GM10248 (cell line): ENCODE data around the gene ARHGAP8.

Experiments
- CTCF ChIA-PET: fragments of 300-600 bp; sonication (Branson Sonifier 250); formaldehyde crosslinking; extraction: SDS; loops from one replicate; lab custom pipeline; 2021; ENCODE audit warnings: antibody characterized with exemption; lab: Yijun Ruan, JAX
- POLR2A ChIA-PET: fragments of 350-650 bp; sonication (Branson Sonifier 250); formaldehyde crosslinking; extraction: SDS; loops from one replicate; lab custom pipeline; 2020; ENCODE audit warnings: antibody characterized with exemption; lab: Yijun Ruan, JAX
- DNase-seq: peaks from one replicate; pipeline ENCODE4 v3.0.0; 2012; ENCODE audit errors: extremely low spot score
- CTCF ChIP-seq: IDR thresholded peaks from 2 replicates; pipeline ENCODE4 v1.5.1; 2012; ENCODE audit warnings: mild to moderate bottlenecking, low read depth; ENCODE audit errors: extremely low read depth, missing control alignments, control extremely low read depth

ARHGAP8 gene

GRCh38 chr22:44862281-44862680 is 109.9 kb downstream of the ARHGAP8 start:
- POLR2A ChIA-PET = no interaction called here
- CTCF ChIA-PET = interaction anchor here (0.7 kb wide), 1 partner anchor 11 kb away, joined by 3 read pairs; no protein-coding TSS in a partner anchor

GRCh38 chr22:44862981-44863860 is 110.8 kb downstream of the ARHGAP8 start:
- ChIA-PET POLR2A (no interaction called here), CTCF (interaction anchor here (0.7 kb wide), 1 partner anchor 10 kb away, joined by 3 read pairs; no protein-coding TSS in a partner anchor)
- no peak for TF ChIP-seq CTCF
- DNase-seq = no peak

More at GRCh38 chr22:44862281-44862680, 109.9 kb downstream of the ARHGAP8 start:
- DNase-seq = no peak
- TF ChIP-seq CTCF = no peak

DNA sequence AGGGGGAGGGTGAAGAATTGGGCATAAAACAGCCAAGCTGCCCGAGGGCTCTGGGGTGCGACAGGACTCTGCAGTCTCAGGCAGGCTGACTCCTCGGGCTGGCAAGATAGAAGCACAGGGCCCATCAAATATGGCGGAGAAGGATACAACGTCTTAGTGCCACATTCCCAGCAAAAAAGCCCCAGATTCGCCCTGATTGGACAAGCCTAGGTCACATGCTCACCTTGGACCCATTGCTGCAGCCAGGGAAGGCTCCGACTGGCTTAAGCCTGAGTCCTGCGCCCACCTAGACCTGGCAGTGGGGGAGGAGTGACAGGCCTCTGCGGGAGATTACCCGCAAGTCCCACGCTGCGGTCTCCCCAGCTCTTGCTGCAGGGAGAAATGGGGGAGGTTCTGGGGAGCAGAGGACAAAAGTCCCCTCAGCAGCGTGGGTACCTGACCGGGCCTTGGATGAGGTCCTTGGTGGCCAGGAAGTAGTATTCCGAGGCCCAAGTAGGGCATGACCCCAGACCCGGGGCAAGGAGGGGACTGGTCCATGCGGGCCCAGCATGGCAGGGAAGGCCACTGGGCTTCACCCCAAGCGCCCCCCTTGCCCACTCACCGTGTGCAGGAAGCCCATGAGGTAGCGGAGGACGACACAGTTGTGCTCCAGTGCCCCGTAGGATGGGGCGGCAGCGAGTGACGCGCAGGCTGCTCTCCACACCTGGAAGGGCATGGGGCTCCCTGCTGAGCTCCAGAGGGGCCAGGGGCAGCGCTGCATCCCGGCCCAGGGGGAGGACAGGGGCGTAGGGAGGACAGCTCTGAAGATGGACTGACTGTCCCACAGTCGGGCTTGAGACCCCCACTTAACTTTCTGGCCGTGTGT is 113.0 kb downstream of the ARHGAP8 start:
- no peak for TF ChIP-seq CTCF
- CTCF ChIA-PET = no interaction called here
- POLR2A ChIA-PET = no interaction called here
- no peak for DNase-seq

- no peak for TF ChIP-seq CTCF
- POLR2A ChIA-PET = no interaction called here
- no peak for DNase-seq
- CTCF ChIA-PET = no interaction called here
Measured at GRCh38 chr22:44869196-44869595, 116.8 kb downstream of the ARHGAP8 start.

DNA sequence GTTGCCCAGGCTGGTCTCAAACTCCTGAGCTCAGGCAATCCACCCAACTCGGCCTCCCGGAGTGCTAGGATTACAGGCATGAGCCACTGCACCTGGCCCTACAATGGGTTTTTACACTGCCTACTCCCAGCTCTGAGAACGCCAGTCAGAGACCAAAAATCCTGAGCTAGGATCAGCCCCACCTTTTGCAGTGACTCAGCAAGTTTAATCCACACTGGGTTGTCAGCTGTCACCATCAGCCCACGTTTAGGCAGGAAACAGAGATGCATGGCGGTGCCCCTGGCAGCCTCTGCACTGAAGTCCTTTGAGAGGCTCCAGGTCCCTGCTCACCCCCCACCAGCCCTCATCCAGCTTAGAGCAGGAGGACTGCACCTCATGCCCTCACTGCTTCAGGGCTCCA is 117.6 kb downstream of the ARHGAP8 start:
- no peak for TF ChIP-seq CTCF
- DNase-seq = no peak
- ChIA-PET CTCF (no interaction called here), POLR2A (no interaction called here)

- CTCF ChIA-PET = no interaction called here
- TF ChIP-seq CTCF = no peak
- POLR2A ChIA-PET = no interaction called here
- DNase-seq = no peak
Measured at GRCh38 chr22:44871782-44872181, 119.4 kb downstream of the ARHGAP8 start.
